H1 (cell line): ENCODE data around the gene PACS1. TPM values are rescaled to one million over a fixed set of nuclear protein-coding genes. Genes with fewer than 3 reads are reported as not detected.

Experiments
- SAP30 ChIP-seq: fragments of 300-600 bp; sonication (generic); IDR thresholded peaks from 2 replicates; pipeline ENCODE4 v1.7.1; 2012; ENCODE audit warnings: low read length, moderate library complexity, mild to moderate bottlenecking, inconsistent platforms; ENCODE audit not compliant: insufficient read depth, insufficient replicate concordance
- SP2 ChIP-seq: IDR thresholded peaks from 2 replicates; pipeline ENCODE4 v1.6.1; 2012; ENCODE audit warnings: mild to moderate bottlenecking, low read length, inconsistent platforms
- polyA plus RNA-seq, 7 experiments: library from polyadenylated mRNA; depleted of rRNA in 3 of 7; stranded (reverse) in 5 of 7; unstranded in 2 of 7; fragments of >200 nt in 5 of 7; fragments of 200-250 nt in 2 of 7; gene quantifications; 1 replicate in 5 of 7; 2 replicates in 1 of 7; 4 replicates in 1 of 7; pipeline versions ENCODE4 v1.2.1 to v1.2.3, GENCODE V29; 2011 to 2013; ENCODE audit warnings: missing spikeins in 2 of 7, mixed read lengths in 2 of 7
- total RNA-seq: library from RNA; stranded (reverse); fragmentation: NEBNext Ultra II Directional; extraction: Animal tissue kit (Norgen Biotek cat#: 25700); gene quantifications from 2 replicates; pipeline ENCODE4 v1.2.1, GENCODE V29; 2021

The PACS1 gene
- total and polyA plus RNA-seq, 2 of the 8 experiments (the other 6 are each of a cell fraction or from before 2014, with no cell fraction given), result 11.5 to 36.0 TPM

DNA sequence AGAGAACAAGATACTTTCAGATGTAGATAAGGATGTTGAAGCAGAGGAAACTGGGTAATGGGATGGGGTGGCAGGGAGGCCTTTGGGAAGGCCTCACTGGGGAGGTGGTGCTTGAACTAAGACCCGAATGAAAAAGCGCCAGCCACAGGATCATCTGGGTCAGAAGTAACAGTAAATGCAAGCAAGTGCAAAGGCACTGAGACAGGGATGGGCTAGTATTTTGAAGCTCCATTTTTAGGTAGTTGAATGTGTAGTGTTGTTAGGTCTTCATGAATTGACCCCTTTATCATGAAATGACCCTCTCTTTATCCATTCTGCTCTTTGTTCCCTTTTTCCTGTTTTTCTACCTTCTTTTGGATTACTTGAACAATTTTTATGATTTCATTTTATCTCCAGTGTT lies 6.2 kb upstream of the PACS1 start (continued):
- no peak for TF ChIP-seq SP2
- TF ChIP-seq SAP30, result no peak
